Left ventricle myocardium inferior (tissue), 1 donor: ENCODE data around the gene TRIM46. TPM values are rescaled to one million over a fixed set of nuclear protein-coding genes. Genes with fewer than 3 reads are reported as not detected.

ENCODE experiments used
- DNase-seq: peaks from one replicate; pipeline ENCODE4 v3.0.0-alpha.2; 2020
- H3K27ac ChIP-seq: fragments of 200-600 bp; replicated peaks from 2 replicates; pipeline ENCODE4 v1.8.0; 2021
- H3K27me3 ChIP-seq: fragments of 200-600 bp; 2 replicates; pipeline ENCODE4 v1.8.0; 2021; ENCODE audit warnings: low read depth
- H3K36me3 ChIP-seq: fragments of 200-600 bp; 2 replicates; pipeline ENCODE4 v1.8.0; 2021
- H3K4me1 ChIP-seq: fragments of 200-600 bp; 2 replicates; pipeline ENCODE4 v1.8.0; 2021
- H3K4me3 ChIP-seq: fragments of 200-600 bp; 2 replicates; pipeline ENCODE4 v1.8.0; 2021; ENCODE audit warnings: mild to moderate bottlenecking, moderate library complexity
- H3K9me3 ChIP-seq: fragments of 200-600 bp; replicated peaks from 2 replicates; pipeline ENCODE4 v1.8.0; 2021
- CTCF ChIP-seq: fragments of 200-600 bp; IDR thresholded peaks from 2 replicates; pipeline ENCODE4 v1.8.0; 2021; ENCODE audit warnings: antibody characterized with exemption, mild to moderate bottlenecking, borderline replicate concordance
- intact Hi-C: fragments of 100-400 bp; cut with micrococcal nuclease; formaldehyde crosslinking; loops from one replicate; pipeline ENCODE4 v1.11.0; 2022
- long read RNA-seq: library from polyadenylated mRNA; unstranded; transcript quantifications from one replicate; pipeline ENCODE4 v2.0.0, GENCODE V29; 2021
- total RNA-seq: library from RNA; stranded (reverse); fragmentation: NEBNext Ultra II Directional; extraction: Animal tissue kit (Norgen Biotek cat#: 25700); gene quantifications from one replicate; pipeline ENCODE4 v1.2.1, GENCODE V29; 2021
- donor health status: DM: no; HTN: yes; CAD: no; lungs with severe emphysema.

The TRIM46 gene
- 0.11 TPM for total RNA-seq
- long read RNA-seq = 0 reads

- intact Hi-C loops = no loop called here
- Histone ChIP-seq H3K4me1 (peaks cover 42% of the 10 kb centered on the region), H3K36me3 (peaks cover 21% of the 10 kb centered on the region), H3K4me3 (peak within 1 kb of the TSS; percentile 93), H3K9me3 (no peaks in the 10 kb centered on the region), H3K27ac (peak within 1 kb of the TSS; percentile 96), H3K27me3 (peaks cover 27% of the 10 kb centered on the region)
- no peak for DNase-seq
- TF ChIP-seq CTCF = peak; percentile 7
Observed at GRCh38 chr1:155173478-155174323, at the start of gene TRIM46. Gene TRIM46, plus strand, starts transcription at chr1:155173849. Its CDS starts 118 bp downstream, at chr1:155173967.

GRCh38 chr1:155124503-155125463 is 48.9 kb upstream of the TRIM46 start:
- Histone ChIP-seq H3K27me3 (no peaks in the 10 kb centered on the region), H3K9me3 (no peaks in the 10 kb centered on the region), H3K4me3 (no peak overlapping the region), H3K27ac (peak overlapping the region; percentile 62), H3K36me3 (no peaks in the 10 kb centered on the region), H3K4me1 (peaks cover 57% of the 10 kb centered on the region)
- no peak for TF ChIP-seq CTCF
- no peak for DNase-seq
- intact Hi-C loops = loop anchor here (5.0 kb wide), 1 partner anchor 32 kb away; no protein-coding TSS in a partner anchor

- H3K27me3 ChIP-seq = no peaks in the 10 kb centered on the region
- peaks cover 65% of the 10 kb centered on the region for H3K4me1 ChIP-seq
- H3K36me3 ChIP-seq = no peaks in the 10 kb centered on the region
- no peaks in the 10 kb centered on the region for H3K9me3 ChIP-seq
- H3K27ac ChIP-seq = peak overlapping the region; percentile 95
- no peak for DNase-seq
- intact Hi-C loops = loop anchor here (5.0 kb wide), 1 partner anchor 33 kb away; no protein-coding TSS in a partner anchor
- TF ChIP-seq CTCF = no peak
- H3K4me3 ChIP-seq = no peak overlapping the region
Observed at GRCh38 chr1:155125511-155125945, 48.1 kb upstream of the TRIM46 start.

GRCh38 chr1:155125946-155126555 is 47.6 kb upstream of the TRIM46 start:
- intact Hi-C loops = loop anchor here (5.0 kb wide), 1 partner anchor 34 kb away; no protein-coding TSS in a partner anchor
- TF ChIP-seq CTCF = no peak
- no peaks in the 10 kb centered on the region for H3K27me3 ChIP-seq
- peak overlapping the region; percentile 95 for H3K27ac ChIP-seq
- peaks cover under 1% of the 10 kb centered on the region for H3K36me3 ChIP-seq
- H3K4me1 ChIP-seq = peaks cover 70% of the 10 kb centered on the region
- no peaks in the 10 kb centered on the region for H3K9me3 ChIP-seq
- DNase-seq = peak; percentile 56
- peak overlapping the region; percentile 87 for H3K4me3 ChIP-seq
